ENCODE data around the gene GNA12.

The GNA12 gene

DNA sequence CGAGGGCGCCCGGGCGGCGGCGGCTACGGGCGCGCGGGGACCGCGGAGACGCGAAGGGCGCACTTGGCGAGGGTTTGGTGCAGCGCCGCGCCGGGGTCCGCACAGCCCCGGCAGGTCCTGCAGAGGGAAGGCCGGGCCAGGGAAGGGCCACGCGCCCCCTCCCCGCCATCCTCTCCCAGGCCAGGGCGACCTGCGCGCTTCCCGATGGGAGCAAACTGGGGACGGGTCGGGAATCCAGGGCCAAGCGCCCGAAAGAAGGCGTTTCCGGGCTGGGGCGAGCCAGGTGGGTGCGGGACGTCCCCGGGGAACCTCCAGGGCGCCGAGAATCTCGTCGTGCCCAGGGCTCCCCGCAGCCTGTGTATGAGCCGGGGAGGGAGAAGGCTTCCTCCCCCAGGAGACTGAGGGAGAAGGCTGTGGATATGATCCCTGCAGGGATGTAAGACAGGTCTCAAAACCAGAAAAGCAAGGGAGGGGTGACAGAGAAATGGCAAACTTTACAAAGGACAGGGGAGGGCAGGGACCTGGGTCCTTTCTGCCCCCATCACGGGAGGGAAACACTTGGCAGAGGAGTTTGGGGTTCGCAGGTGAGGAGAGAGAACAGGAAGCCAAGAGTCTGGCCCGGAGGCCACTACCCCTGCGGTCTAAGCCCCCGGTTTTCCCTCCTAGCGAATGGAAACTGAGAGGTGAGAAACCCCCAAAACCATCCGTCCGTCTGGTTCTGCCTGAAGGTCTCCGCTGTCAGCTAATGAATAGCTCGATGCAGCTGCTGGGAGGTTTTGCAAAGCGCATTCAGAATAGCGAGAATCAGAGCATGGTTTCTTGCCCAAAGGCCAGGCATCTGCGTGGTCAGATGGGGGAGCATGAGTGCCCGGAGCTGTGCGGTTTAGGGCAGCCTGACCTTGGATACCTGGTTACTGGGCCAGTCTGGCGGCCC is 155.4 kb downstream of the GNA12 start:
- no peak for DNase-seq (ENCODE audit: insufficient read length, low spot score)
- TF ChIP-seq, protein P1, sequence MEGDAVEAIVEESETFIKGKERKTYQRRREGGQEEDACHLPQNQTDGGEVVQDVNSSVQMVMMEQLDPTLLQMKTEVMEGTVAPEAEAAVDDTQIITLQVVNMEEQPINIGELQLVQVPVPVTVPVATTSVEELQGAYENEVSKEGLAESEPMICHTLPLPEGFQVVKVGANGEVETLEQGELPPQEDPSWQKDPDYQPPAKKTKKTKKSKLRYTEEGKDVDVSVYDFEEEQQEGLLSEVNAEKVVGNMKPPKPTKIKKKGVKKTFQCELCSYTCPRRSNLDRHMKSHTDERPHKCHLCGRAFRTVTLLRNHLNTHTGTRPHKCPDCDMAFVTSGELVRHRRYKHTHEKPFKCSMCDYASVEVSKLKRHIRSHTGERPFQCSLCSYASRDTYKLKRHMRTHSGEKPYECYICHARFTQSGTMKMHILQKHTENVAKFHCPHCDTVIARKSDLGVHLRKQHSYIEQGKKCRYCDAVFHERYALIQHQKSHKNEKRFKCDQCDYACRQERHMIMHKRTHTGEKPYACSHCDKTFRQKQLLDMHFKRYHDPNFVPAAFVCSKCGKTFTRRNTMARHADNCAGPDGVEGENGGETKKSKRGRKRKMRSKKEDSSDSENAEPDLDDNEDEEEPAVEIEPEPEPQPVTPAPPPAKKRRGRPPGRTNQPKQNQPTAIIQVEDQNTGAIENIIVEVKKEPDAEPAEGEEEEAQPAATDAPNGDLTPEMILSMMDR (IDR thresholded peaks at IDR 0.05; ENCODE audit: insufficient read depth, missing control alignments): no peak
- FAIRE-seq: no peak

DNA sequence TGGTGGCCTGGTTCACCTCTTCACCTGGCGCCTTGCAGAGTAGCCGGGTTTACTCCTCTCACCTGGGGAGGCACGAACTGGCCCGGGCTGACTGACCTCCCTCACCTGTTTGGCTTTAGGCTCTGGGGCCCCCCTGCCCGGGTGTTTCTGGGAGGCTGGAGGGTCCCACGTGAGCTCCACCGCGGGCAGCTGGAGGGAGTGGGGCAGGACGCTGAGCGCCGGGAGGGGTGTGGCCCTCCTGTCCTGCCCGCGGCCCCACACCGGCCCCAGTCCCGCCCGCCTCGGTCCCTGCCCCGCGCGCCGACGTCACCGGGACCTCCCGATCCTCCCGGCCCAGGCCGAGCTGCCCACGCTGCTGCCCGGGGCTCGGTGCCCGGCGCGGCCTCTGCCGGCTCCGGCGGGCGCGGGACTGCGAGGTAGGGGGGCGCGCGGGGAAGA is 156.2 kb downstream of the GNA12 start, which contains the start of gene AMZ1:
Gene AMZ1 (plus strand): TSS at position 322 of the 438 bp plus-strand sequence. CDS start 12,250 bp downstream, outside the sequence.
- FAIRE-seq (no peak), DNase-seq (ENCODE audit: insufficient read length, low spot score) (no peak)
- TF ChIP-seq, protein P1 (IDR thresholded peaks at IDR 0.05; ENCODE audit: insufficient read depth, missing control alignments): no peak

GRCh38 chr7:2687338-2687869 is 156.7 kb downstream of the GNA12 start:
- TF ChIP-seq, protein P1 (IDR thresholded peaks at IDR 0.05; ENCODE audit: insufficient read depth, missing control alignments): no peak
- FAIRE-seq (no peak), DNase-seq (ENCODE audit: insufficient read length, low spot score) (no peak)

- no peak for FAIRE-seq
These were observed 158.0 kb downstream of the GNA12 start for GRCh38 chr7:2686101-2686500.

DNA sequence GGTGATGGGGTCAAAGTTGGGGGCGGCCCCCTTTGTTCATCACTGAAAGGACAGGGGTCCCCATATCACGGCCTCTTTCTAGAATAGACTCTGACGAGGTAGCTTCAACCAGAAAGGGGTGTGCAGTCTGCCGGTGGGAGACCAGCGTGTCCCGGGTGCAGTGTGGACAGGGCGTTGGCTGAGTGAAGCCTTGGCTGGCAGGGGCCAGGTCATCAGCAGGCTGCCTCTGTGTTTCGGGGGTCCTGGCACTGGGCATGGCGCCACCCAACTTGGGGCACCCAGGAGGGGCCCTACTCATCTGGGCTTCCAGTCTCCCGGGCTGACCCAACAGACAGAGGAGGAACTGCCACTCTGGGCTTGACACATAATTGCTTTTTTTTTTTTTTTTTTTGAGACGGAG is 159.6 kb downstream of the GNA12 start:
- no peak for DNase-seq (ENCODE audit: insufficient read length, low spot score)
- FAIRE-seq: no peak
- TF ChIP-seq, protein P1 (IDR thresholded peaks at IDR 0.05; ENCODE audit: insufficient read depth, missing control alignments): no peak

More at GRCh38 chr7:2686101-2686500, 158.0 kb downstream of the GNA12 start:
- TF ChIP-seq, protein P1 (IDR thresholded peaks at IDR 0.05; ENCODE audit: insufficient read depth, missing control alignments): no peak
- no peak for DNase-seq (ENCODE audit: insufficient read length, low spot score)

- DNase-seq (ENCODE audit: insufficient read length, low spot score) (no peak), FAIRE-seq (no peak)
- TF ChIP-seq, protein P1 (IDR thresholded peaks at IDR 0.05; ENCODE audit: insufficient read depth, missing control alignments): no peak
These were observed 161.9 kb downstream of the GNA12 start for GRCh38 chr7:2681929-2682799.

All from D721Med (cell line).